T-helper 1 cell (primary cell): ENCODE data around the gene LRRK1.

Source experiments
- DNase-seq, 5 donors: peaks; one replicate each; pipeline ENCODE4 v3.0.0-alpha.2; 2012 to 2020

LRRK1 gene

DNA sequence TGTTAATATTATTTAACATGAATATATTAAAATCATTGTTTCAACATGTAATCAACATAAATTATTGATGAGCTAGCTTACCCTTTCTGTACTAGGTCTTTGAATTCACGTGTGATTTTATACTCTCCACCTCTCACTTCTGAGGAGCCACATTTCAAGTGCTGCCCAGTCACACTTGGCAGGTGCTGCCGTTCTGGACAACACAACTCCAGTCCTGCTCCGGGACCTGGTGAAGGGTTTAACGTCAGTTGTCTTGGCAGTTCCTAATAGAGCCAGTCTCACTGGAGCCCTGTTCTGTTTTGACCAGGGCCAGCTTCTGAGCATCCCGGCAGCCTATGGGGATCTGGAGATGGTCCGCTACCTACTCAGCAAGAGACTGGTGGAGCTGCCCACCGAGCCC lies 64.1 kb downstream of the LRRK1 start:
- no peak for DNase-seq

DNA sequence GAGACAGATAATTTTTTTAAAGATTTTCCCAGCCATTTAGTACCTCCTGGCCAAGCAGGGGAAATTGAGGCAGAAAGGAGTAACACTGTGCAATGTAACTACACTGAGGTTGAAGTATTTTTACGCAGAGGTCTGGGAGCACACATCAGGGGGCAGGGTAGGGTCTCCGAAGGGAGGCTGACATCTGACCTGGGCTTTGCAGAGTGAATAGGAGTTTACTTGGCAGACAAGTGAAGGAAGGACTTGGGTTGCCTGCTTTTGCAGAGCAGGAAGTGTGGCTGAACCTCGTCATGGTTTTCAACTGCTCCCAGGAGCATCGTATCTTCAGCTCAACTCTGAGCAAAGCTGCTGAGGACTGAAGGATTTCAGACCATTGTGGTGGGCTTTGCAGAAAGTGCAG lies 66.2 kb downstream of the LRRK1 start:
- DNase-seq, result no peak

DNA sequence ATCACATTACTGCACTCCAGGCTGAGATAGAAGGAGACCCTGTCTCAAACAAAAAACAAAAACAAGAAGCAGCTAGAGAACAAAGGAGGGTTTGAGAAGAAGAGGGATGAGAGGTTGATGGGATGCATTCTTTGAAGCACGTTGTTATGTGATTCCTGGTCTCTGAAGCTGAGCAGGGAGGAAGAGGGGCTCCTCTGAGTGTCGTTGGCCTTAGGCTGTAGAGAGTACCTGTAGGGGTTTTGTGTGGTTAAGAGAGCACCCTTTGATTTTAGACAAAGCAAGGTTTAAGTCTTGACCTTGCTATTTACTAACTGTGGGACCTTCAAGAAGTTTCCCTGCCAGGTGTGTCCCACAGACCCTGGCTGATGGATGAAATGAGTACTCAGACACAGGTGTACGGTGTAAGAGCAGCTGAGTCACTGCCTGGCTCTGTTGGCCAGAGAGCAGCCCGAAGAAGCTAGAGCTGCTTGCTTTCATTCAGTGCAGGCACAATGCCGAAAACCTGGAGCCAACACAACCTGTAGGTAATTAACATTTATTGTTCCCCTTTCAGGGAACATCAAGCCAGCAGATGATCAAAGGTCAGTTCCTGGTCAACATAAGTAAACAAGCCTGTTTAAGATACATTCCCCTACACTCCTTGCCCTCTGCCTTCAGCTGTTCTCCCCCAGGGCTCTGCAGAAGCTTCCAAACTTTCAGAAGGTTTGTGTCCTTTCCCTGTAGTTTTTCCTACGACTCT lies 67.2 kb downstream of the LRRK1 start:
- DNase-seq, result no peak

DNA sequence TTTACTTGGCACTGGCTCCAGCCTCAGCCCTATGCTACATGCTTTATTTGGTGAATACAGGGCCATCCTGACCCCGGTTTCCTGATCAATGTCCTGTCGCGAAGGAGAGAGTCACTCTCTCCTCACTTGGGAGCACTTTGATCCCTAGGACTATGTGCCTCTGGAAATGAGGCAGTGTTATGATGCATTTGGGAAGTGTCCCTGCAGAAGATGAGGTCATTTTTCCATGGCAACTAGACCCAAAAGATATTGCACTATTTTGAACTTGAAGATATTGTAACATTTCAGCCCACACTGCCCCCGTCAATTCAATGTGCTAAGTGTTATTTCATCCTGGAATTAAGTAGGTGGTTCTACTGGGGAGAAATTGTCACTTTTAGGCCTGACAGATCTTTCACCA lies 68.0 kb downstream of the LRRK1 start:
- no peak for DNase-seq

DNA sequence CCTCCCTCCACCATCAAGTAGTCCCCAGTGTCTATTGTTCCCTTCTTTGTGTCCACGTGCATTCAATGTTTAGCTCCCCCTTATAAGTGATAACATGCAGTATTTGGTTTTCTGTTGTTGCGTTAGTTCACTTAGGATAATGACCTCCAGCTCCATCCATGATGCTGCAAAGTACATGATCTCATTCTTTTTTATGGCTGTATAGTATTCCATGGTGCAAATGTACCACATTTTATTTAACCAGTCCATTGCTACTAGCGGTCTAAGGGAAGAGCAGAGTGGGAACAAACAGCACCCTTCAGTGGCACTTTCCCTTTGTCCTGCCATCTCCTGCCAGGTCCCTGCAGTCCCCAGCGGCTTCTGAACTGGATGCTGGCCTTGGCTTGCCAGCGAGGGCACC lies 69.1 kb downstream of the LRRK1 start:
- DNase-seq, result no peak

DNA sequence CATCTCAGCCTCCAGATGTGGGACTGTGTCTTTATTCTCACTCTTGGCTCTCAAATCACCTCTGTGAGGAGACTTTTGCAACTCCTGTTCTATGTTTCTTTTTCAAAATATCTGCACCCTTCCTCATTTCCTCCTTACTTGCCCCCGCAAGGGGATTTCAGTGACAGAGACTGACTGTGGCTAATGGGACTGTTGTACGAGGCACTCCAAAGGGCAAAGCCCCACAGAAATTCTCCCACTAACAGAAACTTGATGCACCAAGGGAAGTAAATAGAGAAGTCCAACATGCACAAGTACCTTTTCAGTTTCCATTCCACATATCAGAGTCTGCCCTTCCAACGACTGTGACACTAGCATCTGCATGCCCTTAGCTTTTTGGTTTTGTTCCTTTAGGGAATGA lies 69.7 kb downstream of the LRRK1 start:
- no peak for DNase-seq

DNA sequence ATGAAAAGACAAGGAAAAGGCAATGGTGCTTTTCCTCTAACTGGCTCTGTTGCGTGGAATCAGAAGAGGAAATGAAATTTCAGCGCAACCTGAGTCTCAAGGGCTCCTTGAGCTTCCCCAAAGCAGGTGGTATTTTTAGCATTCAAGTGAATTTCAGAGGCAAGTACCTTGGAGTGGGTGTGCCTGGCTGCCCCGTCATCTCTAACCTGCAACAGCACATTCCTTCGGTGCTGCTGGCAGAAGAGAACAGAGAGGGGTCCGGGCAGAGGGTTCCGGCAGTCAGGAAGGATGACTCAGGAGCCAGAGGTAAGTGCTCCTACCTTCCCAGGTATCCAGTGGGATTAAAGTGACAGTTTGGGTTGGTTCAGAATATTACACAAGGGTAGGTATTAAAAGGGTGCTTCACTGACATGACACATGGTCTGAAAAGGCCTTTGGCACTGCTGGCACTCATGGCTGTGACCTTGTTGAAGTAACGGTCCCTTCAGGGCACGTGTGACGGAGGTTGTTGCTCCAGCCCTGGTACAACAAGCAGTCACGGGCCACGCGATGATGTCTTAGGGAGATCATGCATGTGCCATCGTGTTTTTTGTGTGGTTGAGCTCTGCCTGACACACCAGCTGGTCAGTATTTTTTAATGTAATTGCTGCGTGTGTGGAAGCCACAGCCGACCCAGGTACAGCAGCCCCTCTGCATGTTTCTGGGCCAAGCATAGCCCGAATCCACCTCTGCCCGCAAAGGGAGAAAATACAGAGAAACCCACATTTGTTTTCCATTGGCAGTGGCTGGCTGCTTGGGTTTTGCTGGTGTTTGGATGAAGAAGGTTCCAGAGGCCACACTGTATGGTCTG lies 75.7 kb downstream of the LRRK1 start:
- no peak for DNase-seq

DNA sequence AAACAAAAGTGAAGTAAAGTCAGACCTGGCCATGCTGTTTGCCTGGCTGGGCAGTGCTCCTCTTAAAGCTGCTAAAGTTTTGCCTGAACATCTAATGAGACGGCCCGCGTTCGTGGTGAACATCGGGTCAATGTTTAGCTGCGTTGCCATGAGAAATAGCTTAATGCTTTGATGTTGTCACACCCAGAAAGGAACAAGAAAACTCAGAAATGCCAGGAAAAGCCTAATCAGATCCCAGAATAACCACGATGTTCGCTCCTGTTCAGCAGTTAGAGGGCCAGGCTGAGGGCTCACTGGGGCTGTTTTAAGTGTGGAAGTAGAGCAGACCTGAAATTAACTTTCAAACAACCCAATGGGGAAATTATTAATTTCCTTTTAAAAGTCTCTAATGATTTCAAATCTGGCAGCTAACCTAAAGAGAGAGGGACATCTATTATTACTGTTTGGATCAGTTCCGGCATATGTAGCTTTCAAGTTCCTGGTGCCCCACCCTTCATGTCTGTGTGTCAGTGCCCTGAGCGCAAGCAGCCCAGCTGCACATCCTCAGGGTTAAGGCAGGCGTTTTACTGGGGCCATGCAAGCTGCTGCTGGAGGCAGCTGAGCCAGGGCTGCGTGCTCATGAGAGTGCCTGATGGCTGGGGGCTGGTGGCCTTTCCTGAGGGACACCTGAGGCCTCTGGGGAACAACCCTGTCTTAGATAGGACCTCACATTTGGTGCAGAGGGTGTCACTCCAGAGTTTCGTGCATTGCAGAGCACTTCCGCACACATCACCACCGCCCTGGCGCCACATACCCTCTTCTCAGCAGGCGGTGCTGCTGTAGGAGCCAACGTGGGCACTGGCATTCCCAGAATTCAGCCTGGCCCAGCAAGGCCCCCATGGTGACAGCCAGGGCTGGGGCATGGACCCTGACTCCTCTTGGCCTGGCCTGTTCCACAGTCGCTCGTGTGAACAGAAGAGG lies 76.6 kb downstream of the LRRK1 start:
- DNase-seq, result no peak

DNA sequence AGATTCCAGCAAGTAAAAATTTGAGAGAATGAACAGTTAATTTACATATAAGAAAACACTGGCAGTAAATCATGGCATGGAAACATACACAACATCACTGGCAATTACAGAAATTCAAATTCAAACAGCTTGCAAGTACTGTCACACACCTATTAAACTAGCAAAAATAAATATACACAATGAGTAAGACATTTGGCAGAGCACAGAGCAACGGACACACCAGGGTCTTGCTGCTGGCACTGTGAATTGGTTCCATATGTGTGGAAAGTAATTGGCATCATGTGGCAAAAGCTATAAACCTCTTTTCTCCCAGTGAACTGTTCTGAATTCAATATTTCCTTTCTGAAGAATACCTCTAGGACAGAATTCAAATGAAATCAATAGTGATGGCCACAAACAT lies 78.3 kb downstream of the LRRK1 start:
- DNase-seq, result no peak

DNA sequence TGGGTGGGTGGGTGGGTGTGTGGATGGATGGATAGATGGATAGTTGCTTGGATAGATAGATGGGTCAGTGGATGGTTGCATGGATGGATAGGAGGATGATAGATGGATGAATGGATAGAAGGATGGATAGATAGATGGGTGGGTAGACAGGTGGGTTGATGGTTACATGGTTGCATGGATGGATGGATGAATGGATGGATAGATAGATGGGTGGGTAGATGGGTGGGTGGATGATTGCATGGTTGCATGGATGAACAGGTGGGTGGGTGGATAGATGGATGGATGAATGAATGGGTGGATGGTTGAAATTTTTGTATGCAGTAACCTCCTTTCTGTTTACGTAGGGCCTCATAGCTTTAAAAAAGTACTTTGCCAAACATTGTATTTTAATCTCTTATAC lies 79.5 kb downstream of the LRRK1 start:
- no peak for DNase-seq

DNA sequence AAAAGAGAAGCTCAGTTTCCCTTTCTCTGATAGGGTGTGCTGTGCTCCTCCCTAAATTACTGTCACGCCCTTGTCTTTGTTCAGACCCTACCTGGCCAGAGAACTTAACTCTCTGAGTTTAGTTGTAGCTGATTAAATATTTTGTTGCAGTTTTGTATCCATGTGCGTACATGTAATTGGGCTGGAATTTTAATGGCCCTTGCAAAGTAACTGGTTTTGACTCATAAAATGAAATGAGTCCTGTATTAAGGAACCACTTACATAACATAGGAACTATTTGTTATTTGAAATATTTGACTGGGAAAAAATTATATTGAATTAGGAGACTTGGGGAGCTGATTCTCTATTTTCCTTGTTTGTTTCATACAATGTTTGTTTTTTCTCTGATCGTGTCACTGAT lies 80.2 kb downstream of the LRRK1 start:
- DNase-seq, result no peak

DNA sequence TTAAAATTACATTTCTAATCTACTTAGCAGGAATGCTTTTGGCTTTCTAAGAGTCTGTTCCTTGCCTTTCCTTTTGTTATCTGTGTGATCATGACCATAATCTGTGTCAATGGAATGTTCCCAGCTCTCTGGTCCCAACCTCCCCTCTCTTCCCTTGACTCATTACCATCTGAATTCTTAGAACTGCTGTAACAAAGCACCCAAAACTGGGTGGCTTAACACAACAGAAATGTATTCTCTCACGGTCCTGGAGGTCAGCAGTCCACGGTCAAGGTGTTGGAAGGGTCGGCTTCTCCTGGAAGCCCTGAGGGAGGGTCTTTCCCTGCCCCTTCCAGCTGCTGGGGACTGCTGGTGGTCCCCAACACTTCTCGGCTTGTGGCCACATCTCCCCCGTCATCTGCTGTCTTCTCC lies 81.1 kb downstream of the LRRK1 start:
- no peak for DNase-seq

DNA sequence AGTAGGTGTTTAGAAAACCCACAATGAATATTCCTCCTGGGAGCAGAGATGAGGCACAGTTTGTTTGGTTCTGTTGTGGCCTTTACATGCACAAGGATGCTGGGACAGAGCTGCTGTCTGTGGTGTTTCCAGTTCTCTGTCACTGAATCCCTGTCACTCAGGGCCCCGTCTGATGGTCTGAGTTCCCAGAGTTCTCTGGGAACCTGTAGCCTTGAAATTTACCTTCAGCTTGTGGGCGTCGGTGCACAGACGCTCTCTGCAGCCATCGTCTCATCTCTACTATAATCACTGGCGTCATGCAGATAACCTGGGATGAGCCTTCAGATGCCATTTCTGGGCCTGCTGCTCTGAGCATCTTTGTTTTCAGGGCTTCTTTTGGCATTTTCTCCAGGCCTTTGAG lies 81.9 kb downstream of the LRRK1 start:
- DNase-seq, result no peak

DNA sequence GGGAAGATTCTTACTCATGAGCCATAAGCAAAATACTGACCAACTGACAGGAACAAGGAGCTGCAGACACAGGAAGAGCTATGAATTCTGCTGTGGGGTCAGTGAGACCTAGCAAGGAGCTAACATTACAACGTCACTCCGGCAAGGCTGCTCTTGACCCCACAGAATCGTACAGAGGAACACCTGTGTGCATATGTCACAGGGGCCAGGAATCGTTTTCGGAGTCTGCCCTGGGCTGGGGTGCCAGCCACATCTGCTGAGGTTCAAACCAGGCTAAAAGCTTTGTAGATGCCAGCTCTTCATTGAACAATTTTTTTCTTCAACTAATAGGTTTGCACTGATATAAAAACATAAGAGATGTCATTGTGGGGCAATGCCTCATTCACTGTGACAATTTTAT lies 82.6 kb downstream of the LRRK1 start:
- no peak for DNase-seq

DNA sequence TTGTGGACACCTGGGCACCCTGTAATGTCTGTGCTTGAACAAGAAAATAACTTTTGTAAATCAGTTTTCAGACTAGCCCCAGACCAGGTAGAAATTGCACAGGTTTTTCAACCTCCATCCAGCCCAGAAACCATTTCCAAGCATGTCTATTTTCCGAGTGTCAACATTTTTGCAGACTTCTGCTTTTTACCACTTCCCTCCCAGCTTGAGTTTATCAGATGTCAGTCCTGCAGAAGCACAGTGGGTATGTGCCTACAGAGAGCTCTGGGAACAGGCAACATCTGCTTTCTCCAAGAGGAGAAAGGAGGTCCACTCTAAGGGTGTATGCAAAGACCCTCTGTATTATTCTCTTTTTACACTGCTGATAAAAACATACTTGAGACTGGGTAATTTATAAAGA lies 83.9 kb downstream of the LRRK1 start:
- no peak for DNase-seq

DNA sequence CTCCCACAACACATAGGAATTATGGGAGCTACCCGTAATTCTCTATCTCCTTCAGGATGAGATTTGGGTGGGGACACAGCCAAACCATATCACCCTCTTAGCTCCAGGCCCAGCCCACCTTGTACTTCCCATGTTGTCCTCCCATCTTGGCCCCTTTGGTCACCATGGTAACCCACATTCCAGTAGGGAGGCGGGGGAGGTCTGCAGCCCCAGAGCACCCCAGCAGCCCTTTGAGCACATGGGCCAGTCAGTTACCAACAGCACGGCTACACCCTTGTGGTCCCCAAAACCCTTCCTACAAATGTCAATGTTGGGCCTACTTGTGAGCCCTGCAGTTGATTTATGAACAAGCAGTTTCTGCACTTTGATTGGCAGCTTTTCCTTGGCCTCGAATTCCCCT lies 84.5 kb downstream of the LRRK1 start:
- DNase-seq, result no peak

DNA sequence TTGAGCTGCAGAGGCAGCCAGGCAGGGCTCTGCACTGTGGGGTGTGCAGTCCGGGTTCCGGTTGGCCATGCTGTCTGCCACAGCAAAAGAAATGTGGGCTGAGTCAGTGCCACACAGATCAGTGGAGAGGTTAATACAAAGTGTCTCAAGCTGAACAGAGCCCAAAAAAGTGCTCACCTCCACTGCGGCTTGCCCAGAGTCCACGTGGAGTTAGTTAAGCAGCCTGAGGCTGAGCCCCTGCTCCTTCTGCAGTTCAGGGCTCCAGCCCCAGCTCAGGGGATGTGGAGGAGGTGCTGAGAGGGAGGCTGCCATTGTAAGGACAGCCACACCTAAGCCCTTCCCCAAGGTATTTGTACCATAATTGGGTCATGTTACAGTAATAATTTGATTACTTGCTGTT lies 85.3 kb downstream of the LRRK1 start:
- DNase-seq, result no peak

DNA sequence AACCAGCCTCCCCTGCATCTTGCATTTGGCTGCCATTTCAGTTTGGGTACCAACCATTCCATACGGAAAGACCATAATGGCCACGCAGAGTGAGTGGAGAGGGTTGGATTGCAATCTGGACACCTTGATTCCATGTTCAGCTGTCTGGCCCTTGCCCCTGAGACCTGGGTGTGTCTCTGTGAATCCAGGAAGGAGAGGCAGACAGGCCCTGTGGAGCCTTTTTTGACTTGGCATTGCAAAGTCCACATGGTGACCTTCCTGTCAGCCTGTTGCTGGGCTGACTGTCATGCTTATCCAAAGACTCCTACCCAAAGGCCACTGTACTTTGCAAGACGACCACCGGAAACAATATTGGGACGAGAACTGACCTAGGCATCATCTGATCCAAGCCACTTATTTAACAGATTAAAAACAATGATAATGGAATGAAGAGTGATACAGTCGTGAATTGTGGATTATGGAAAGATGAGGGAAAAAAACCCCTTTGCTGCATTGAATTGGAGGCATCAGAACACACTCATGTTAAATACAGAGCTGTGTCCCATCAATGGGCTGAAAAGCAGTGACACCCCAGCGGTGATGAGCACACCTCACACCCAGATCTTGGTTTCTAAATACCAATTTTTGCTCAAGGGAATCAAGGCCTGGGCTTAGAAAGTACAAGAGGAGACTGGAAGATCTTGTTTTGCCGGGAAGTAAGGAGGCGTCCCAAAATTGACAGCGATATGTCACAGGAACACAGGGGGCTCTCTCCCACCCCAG lies 86.0 kb downstream of the LRRK1 start:
- no peak for DNase-seq

DNA sequence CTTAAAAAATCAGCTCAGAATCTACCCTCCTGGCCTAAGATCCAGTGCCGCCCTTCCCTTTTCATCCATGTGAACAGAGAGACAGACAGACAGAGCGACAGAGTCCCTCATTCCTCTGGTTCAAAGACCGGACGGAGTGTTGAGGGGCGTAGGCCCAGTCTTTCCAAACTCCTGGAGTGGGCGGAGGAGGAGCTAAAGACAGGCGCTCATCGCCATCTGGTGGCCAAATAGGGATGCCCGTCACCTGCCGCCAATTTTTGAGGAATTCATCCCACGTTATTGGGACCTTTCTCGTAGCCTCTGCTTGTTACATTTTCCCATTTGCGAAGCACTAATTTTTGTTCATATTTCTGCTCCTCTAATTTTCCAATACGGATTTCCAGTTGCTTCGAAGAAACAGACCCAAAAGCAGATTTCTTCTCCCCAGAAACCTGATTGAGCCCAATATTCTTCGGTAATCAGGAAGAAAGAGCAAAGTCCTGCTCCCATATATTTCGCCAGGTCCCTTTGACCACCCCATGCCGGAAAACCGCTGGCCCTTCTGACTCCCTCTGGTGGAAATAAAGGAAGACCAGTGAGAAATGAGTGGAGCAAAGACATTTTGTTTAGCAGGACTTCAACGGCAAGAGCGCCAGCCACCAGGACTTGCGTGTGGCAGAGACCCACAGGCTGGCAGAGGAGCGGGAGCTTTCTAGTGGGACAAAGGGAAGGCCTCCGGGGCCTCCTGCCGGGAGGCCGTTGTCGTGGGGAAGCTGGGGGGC lies 88.0 kb downstream of the LRRK1 start:
- peak in 3 of 5 donors; percentile 24 to 45 (median 38) for DNase-seq

DNA sequence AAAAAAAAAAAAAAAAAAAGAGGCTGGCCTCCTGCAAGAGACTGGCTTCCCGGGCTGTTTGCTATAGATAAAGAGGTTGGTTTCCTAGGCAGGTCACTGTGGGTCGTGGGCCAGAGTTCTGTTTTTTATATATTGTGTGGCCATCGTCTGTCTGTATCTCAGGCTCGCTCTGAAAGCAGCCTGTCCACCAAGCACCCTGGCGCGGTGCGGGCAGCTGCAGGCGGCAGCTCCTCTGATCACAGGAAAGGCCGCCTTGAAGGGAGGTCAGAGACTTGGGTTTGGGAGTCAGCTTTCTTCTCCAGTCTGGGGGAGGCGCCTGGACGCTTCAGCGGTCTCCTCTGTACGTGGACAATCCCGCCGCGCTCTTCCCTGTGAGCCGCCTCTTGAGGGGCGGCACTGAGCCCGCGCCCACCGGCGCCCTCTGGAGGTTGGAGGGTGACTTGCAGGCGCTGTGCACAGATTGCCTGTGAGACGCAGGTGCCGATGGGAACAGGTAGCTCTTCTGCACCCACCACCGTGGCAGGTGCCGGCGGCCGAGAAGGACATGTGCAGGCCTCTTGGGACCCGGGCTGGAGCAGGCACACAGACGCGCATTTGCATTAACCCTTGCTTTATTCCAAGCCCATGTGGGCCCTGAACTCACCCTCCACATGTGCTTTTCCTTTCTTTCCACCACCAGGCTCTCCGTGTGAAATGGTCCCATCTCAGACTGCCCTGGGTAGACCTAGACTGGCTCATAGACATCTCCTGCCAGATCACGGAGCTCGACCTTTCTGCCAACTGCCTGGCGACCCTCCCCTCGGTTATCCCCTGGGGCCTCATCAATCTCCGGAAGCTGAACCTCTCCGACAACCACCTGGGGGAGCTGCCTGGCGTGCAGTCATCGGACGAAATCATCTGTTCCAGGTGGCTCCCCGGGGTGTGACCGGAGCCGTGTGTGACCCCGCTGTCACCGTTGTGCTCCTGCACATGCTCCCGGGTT lies 89.3 kb downstream of the LRRK1 start:
- DNase-seq, result peak; percentile 62 to 81 (median 74)
